Myocyte (in vitro differentiated cells): ENCODE measurements around the gene ALMS1. TPM values are rescaled to one million over a fixed set of nuclear protein-coding genes. Genes with fewer than 3 reads are reported as not detected.
A peak's percentile ranks its signal among the peaks of the same experiment; 100 is the strongest.
"Not testable (repeated sequence)": the region's sequence is repeated elsewhere in the genome, so short reads cannot be mapped to it uniquely, and the experiment has no call there.

Experiments
- DNase-seq: peaks from one replicate; pipeline ENCODE4 v3.0.0-alpha.2; 2012; ENCODE audit warnings: low read depth
- polyA plus RNA-seq: library from polyadenylated mRNA; unstranded; fragments of >200 nt; gene quantifications from one replicate; pipeline ENCODE4 v1.2.1, GENCODE V29; 2012; ENCODE audit warnings: missing spikeins
- total RNA-seq: library from RNA; depleted of rRNA; stranded (reverse); fragments of >200 nt; gene quantifications from 2 replicates; pipeline ENCODE4 v1.2.3, GENCODE V29; 2014

Gene ALMS1
- total RNA-seq = 18.4 and 23.4 TPM in 2 replicates
- polyA plus RNA-seq = 2.8 TPM

DNA sequence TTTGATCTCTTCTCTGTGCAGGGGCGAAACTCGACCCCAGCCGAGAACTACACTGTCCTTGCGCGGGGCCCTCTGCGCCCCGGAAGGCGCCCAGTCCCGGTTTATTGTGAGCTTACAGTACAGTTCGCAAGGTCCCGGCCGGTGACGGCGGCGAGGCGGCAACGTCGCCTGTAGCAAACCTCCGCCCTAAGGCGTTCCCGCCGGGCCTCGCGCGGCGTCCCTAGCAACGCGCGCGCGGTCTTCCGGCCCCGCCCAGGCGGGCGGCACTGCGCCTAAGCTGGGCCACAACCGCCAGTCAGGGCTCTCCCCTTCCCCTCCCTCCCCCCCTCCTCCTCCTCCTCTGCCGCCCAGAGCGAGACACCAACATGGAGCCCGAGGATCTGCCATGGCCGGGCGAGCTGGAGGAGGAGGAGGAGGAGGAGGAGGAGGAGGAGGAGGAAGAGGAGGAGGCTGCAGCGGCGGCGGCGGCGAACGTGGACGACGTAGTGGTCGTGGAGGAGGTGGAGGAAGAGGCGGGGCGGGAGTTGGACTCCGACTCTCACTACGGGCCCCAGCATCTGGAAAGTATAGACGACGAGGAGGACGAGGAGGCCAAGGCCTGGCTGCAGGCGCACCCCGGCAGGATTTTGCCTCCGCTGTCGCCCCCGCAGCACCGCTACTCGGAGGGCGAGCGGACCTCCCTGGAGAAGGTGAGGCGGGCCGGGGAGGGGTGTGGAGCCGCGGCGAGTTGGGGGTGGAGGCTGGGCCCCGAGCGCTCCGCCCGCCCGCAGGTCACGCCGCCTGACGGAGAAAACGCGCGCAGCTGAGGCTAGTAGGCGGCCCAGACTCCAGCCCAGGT is at the start of gene ALMS1:
ALMS1 (plus strand) TSS at position 333 of the 838 bp plus-strand sequence; CDS start at position 366, 33 bp downstream.
- peak; percentile 90 for DNase-seq

GRCh38 chr2:73337828-73338227 is 47.8 kb upstream of the ALMS1 start:
- no peak for DNase-seq

DNA sequence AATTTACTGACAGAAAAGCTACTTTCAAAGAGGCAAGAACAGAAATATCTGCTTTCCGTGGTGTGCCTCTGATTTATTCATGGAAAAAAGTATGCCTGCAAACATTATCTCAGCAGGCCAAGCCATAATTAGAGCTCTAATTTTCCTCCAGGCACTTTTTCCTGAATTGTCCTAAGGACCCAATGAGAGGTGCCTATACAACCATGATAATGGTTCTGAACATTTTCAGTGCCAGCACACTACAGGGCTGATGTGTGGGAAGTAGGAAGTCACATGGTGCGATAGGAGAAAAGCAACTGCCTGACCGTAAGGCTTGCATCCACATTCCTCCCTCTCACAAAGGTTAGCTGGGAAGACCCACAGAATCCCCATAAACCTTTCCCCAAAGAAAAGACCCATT is 46.4 kb upstream of the ALMS1 start:
- no peak for DNase-seq

GRCh38 chr2:73341039-73341438 is 44.6 kb upstream of the ALMS1 start:
- DNase-seq = no peak

DNA sequence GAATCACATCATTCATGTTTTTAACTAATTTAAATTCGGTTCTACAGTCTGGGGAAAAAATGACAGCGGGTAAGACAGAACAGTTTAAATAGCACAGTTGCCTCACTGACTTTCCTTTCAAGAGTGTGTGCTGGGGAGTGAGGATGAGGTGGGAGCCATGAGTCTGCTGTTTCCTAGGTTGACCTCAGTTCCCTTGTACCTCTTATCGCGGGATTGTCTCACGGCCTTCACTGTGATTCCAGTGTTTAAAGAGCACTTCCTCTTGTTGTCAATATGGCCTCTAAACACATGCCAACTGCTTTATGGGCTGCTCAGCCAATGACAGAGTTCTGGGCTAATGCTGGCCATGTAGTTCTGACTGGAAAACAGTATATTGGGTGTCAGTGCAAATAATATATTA is 41.6 kb upstream of the ALMS1 start:
- no peak for DNase-seq

DNA sequence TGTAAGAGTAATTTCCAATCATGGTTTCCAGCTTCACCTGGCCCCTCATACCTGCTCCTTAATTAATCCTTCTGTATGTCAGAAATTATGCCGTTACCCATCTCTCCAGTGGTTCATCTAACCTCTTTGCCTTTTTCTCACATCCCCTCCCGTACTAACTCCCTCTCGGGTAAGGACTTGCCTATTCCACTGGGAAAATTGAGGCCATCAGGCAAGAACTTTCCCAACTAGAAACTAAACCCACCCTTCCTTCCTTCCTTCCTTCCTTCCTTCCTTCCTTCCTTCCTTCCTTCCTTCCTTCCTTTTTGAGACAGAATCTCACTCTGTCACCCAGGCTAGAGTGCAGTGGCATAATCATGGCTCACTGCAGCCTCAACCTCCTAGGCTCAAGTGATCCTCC is 40.9 kb upstream of the ALMS1 start:
- not testable (repeated sequence) for DNase-seq

DNA sequence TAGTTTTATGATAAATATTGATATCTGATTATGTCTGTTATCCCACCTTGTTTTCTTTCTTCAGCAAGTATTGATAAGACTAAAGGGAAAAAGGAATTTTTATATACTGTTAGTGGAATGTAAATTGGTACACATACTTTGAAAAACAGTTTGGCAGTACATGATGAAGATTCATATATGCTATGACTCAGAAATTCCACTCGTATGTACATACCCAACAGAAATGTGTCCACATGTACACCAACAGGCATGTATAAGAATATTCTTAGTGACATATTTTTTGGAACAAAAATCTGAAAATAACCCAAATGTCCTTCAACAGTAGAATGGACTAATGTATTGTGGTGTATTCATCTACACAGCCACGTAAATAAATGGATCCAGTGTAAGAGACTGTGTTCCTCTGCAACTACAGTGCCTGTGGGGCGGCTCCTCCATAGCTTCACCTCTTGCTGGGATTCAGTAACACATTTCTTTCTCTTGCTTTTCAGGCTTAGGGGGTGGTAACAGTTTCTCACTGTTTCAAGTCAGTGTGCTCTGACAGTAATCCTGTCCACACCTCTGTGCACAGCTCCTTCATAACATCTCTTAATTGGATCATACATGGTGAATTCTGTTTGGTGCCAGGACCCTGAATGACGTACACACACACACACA is 35.5 kb upstream of the ALMS1 start:
- DNase-seq = no peak

DNA sequence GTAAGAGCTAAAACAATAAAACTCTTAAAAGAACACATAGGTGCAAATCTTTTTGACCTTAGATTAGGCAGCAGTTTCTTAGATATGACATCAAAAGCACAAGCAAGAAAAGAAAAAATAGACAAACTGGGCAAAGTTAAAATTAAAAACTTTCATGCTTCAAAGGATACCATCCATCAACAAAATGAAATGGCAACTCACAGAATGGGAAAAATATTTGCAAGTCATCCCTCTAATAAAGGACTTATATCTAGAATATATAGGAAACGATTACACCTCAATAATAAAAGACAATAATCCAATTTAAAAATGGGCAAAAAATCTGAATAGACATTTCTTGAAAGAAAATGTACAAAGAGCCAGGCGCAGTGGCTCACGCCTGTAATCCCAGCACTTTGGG is 29.5 kb upstream of the ALMS1 start:
- no peak for DNase-seq

- peak; percentile 27 for DNase-seq
These were observed 25.5 kb upstream of the ALMS1 start for GRCh38 chr2:73359915-73360697.

GRCh38 chr2:73366060-73366459 is 19.6 kb upstream of the ALMS1 start:
- no peak for DNase-seq

DNA sequence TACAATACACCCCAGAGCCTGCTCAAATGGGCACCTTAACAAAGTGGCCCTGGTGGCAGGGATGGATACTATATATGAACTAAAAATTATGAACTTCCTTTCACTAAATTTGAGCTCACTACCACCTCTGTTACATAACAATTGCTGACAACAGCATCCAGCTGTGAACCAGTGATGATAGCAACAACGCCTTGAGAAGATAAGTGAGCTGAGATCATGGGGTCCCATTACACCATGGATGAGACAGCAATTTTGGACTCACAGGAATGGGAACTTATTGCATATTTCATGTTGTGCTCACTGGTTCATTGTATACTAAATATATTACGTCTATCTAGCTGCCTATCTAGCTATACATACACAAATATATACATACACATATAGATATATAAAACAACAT is 16.9 kb upstream of the ALMS1 start:
- no peak for DNase-seq

- DNase-seq = no peak
These were observed 15.3 kb upstream of the ALMS1 start for GRCh38 chr2:73370348-73370747.

DNA sequence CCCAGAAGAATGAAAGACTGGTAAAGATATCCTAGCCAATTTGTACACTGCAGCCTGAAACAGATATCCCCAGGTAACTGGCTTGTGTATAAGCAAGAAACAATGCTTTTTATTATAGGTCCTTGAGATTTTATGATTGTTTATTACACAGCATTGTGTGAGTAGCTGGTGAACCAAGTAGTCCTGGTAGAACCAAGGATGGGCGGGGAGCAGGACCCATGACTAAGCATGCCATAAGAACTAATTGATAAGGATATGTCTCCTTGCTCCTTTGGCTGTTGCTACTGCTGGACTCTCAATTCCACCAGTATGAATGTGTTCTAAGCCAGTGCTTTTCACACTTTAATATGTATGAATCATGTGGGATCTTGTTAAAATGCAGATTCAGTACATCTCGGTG is 12.3 kb upstream of the ALMS1 start:
- DNase-seq = no peak

- no peak for DNase-seq
These were observed 11.4 kb upstream of the ALMS1 start for GRCh38 chr2:73374269-73374668.

- no peak for DNase-seq
These were observed 9.0 kb upstream of the ALMS1 start for GRCh38 chr2:73376681-73377080.

- no peak for DNase-seq
These were observed 2.6 kb upstream of the ALMS1 start for GRCh38 chr2:73383036-73383435.

GRCh38 chr2:73385123-73385503 is 523 bp upstream of the ALMS1 start:
- no peak for DNase-seq

DNA sequence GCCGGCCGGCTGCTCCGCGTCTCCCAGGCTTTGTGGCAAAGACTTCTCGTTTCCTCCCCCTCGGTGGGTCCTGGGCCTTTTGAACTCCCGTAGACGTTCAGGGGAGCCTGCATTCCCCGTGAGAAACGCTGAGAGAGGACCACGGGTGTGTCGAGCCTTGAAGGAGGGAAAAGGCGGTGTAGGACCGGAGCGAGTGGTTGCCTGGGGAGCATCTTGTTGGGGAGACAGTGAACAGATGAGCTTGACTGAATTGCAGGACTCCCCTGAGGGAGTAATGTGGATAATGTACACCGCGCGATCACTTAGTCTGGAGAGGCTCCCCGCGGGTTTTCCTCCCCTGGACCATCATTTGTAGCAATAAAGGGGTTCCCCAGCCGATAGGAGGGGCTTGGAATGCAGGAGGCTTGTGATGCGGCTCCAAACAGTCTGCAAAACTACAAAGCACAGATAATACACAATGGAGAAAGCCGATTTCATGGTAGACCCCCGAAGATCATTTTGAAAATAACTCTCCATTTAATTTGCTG is 769 bp downstream of the ALMS1 start:
- no peak for DNase-seq

- no peak for DNase-seq
These were observed 1.4 kb downstream of the ALMS1 start for GRCh38 chr2:73386894-73387636.

- DNase-seq = no peak
These were observed 16.9 kb downstream of the ALMS1 start for GRCh38 chr2:73402386-73403103.
